ENCODE measurements around the gene CPT1B.
"Not testable (repeated sequence)": the region's sequence is repeated elsewhere in the genome, so short reads cannot be mapped to it uniquely, and the experiment has no call there.

The CPT1B gene

GRCh38 chr22:50610581-50610980 is 32.4 kb upstream of the CPT1B start:
- no peak for TF ChIP-seq POLR2A (IDR thresholded peaks at IDR 0.05; ENCODE audit: low read depth, low read length)
- DNase-seq (ENCODE audit: insufficient read length, low spot score) (no peak), FAIRE-seq (no peak)

GRCh38 chr22:50610041-50610451 is 31.8 kb upstream of the CPT1B start:
- DNase-seq (ENCODE audit: insufficient read length, low spot score) (no peak), FAIRE-seq (no peak)
- TF ChIP-seq POU2F2 (IDR thresholded peaks at IDR 0.05; ENCODE audit: low read depth, low read length) (no peak), SPI1 (IDR thresholded peaks at IDR 0.05; ENCODE audit: low read depth, low read length) (no peak), POLR2A (IDR thresholded peaks at IDR 0.05; ENCODE audit: low read depth, low read length) (no peak), POLR2AphosphoS5 (IDR thresholded peaks at IDR 0.05; ENCODE audit: low read depth, low read length) (no peak), TAF1 (IDR thresholded peaks at IDR 0.05; ENCODE audit: low read depth, low read length) (no peak), PAX5 (IDR thresholded peaks at IDR 0.05; ENCODE audit: insufficient read depth, low read length, severe bottlenecking) (no peak)

DNA sequence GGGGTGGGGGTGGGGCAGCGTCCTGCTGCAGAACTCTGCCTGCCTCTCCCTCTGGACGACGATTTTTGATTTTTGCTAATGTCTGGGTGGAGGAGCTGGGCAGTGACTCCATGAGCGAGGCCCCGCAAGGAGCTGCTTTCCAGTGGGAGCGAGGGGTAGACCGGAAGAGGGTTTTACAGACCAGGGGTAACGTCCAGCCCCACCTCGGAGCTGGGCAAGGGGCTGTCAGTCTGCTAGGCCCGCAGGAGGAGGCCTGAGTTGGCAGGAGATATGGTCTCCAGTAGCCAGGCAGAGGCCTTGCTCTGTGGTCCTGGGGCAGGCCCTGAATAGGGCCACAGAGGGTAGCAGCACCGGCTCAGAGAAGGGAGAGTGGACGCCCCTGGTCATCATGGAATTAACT is 31.4 kb upstream of the CPT1B start:
- DNase-seq (ENCODE audit: insufficient read length, low spot score), result no peak
- TF ChIP-seq SPI1 (IDR thresholded peaks at IDR 0.05; ENCODE audit: low read depth, low read length) (no peak), POLR2AphosphoS5 (IDR thresholded peaks at IDR 0.05; ENCODE audit: low read depth, low read length) (no peak), PAX5 (IDR thresholded peaks at IDR 0.05; ENCODE audit: insufficient read depth, low read length, severe bottlenecking) (no peak), POLR2A (IDR thresholded peaks at IDR 0.05; ENCODE audit: low read depth, low read length) (no peak), POU2F2 (IDR thresholded peaks at IDR 0.05; ENCODE audit: low read depth, low read length) (no peak), TAF1 (IDR thresholded peaks at IDR 0.05; ENCODE audit: low read depth, low read length) (no peak)
- FAIRE-seq, result no peak

- no peak for FAIRE-seq
These were observed 30.8 kb upstream of the CPT1B start for GRCh38 chr22:50608996-50609395.

DNA sequence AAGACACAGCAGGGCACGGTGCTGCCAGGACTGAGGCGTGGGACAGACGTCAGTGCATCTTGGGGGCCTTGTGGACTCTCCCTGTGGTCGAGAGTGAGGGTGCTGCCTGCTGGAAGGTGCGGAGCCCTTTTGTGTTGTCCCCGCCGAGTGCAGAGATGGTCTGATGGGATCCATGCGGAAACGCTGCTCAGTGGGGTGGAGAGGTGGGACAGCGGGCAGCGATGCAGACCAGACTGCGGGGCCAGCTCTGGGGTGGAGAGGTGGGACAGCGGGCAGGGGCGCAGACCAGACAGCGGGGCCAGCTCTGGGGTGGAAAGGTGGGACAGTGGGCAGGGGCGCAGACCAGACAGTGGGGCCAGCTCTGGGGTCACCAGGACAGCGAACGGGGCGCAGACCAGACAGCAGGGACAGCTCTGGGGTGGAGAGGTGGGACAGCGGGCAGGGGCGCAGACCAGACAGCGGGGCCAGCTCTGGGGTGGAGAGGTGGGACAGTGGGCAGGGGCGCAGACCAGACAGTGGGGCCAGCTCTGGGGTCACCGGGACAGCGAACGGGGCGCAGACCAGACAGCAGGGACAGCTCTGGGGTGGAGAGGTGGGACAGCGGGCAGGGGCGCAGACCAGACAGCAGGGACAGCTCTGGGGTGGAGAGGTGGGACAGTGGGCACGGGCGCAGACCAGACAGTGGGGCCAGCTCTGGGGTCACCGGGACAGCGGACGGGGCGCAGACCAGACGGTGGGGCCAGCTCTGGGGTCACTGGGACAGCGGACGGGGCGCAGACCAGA is 30.0 kb upstream of the CPT1B start:
- not testable (repeated sequence) for DNase-seq (ENCODE audit: insufficient read length, low spot score); FAIRE-seq

More at GRCh38 chr22:50608996-50609395, 30.8 kb upstream of the CPT1B start:
- TF ChIP-seq POLR2A (IDR thresholded peaks at IDR 0.05; ENCODE audit: low read depth, low read length) (no peak), SPI1 (IDR thresholded peaks at IDR 0.05; ENCODE audit: low read depth, low read length) (no peak), PAX5 (IDR thresholded peaks at IDR 0.05; ENCODE audit: insufficient read depth, low read length, severe bottlenecking) (no peak), POLR2AphosphoS5 (IDR thresholded peaks at IDR 0.05; ENCODE audit: low read depth, low read length) (no peak), TAF1 (IDR thresholded peaks at IDR 0.05; ENCODE audit: low read depth, low read length) (no peak), POU2F2 (IDR thresholded peaks at IDR 0.05; ENCODE audit: low read depth, low read length) (no peak)
- DNase-seq (ENCODE audit: insufficient read length, low spot score), result no peak

- DNase-seq (ENCODE audit: insufficient read length, low spot score) (no peak), FAIRE-seq (no peak)
- TF ChIP-seq POLR2AphosphoS5 (IDR thresholded peaks at IDR 0.05; ENCODE audit: low read depth, low read length), result no peak
- no peak for TF ChIP-seq SPI1 (IDR thresholded peaks at IDR 0.05; ENCODE audit: low read depth, low read length)
- no peak for TF ChIP-seq PAX5 (IDR thresholded peaks at IDR 0.05; ENCODE audit: insufficient read depth, low read length, severe bottlenecking)
- TF ChIP-seq TAF1 (IDR thresholded peaks at IDR 0.05; ENCODE audit: low read depth, low read length), result no peak
- no peak for TF ChIP-seq POLR2A (IDR thresholded peaks at IDR 0.05; ENCODE audit: low read depth, low read length)
- no peak for TF ChIP-seq POU2F2 (IDR thresholded peaks at IDR 0.05; ENCODE audit: low read depth, low read length)
These were observed 29.4 kb upstream of the CPT1B start for GRCh38 chr22:50607659-50608020.

DNA sequence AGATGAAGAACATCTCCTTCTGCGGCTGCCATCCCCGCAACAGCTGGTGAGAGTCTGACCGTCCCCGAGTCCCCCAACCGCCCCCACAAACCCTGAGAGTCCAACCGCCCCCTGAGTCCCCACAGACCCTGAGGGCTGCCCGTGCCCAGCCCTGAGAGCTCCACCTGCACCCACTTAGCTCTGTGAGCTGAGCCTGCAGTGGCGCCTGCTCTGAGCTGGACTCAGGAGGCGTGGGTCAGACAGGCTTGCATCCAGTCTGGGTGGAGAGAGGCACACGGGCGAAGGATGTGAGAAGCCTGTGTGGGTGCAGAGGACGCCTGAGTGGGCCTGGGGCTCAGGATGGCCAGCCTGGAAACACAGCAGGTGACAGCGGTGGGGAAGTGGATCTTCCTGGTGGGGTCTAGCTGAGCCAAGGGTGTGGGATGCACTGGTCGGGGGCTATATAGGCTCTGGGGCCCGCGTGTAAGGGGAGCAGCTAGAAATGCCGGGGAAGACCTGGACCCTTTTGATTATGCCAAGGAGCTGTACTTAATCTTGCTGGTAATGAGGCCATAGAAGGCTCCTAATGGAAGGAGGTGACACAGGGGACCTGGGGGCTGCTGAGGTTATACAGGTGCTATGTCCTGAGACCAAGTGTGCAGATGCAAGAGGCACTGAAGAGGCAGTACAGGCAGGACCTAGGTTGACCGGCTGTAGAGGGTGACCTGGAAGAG is 28.9 kb upstream of the CPT1B start:
- DNase-seq (ENCODE audit: insufficient read length, low spot score) (no peak), FAIRE-seq (no peak)
- TF ChIP-seq POLR2AphosphoS5 (IDR thresholded peaks at IDR 0.05; ENCODE audit: low read depth, low read length), result no peak
- no peak for TF ChIP-seq SPI1 (IDR thresholded peaks at IDR 0.05; ENCODE audit: low read depth, low read length)
- no peak for TF ChIP-seq PAX5 (IDR thresholded peaks at IDR 0.05; ENCODE audit: insufficient read depth, low read length, severe bottlenecking)
- TF ChIP-seq TAF1 (IDR thresholded peaks at IDR 0.05; ENCODE audit: low read depth, low read length), result no peak
- TF ChIP-seq POU2F2 (IDR thresholded peaks at IDR 0.05; ENCODE audit: low read depth, low read length), result no peak
- no peak for TF ChIP-seq POLR2A (IDR thresholded peaks at IDR 0.05; ENCODE audit: low read depth, low read length)

- no peak for FAIRE-seq
- DNase-seq (ENCODE audit: insufficient read length, low spot score), result no peak
- no peak for TF ChIP-seq POLR2A (IDR thresholded peaks at IDR 0.05; ENCODE audit: low read depth, low read length)
- no peak for TF ChIP-seq POU2F2 (IDR thresholded peaks at IDR 0.05; ENCODE audit: low read depth, low read length)
- no peak for TF ChIP-seq POLR2AphosphoS5 (IDR thresholded peaks at IDR 0.05; ENCODE audit: low read depth, low read length)
- TF ChIP-seq PAX5 (IDR thresholded peaks at IDR 0.05; ENCODE audit: insufficient read depth, low read length, severe bottlenecking), result no peak
These were observed 28.1 kb upstream of the CPT1B start for GRCh38 chr22:50606165-50606945.

DNA sequence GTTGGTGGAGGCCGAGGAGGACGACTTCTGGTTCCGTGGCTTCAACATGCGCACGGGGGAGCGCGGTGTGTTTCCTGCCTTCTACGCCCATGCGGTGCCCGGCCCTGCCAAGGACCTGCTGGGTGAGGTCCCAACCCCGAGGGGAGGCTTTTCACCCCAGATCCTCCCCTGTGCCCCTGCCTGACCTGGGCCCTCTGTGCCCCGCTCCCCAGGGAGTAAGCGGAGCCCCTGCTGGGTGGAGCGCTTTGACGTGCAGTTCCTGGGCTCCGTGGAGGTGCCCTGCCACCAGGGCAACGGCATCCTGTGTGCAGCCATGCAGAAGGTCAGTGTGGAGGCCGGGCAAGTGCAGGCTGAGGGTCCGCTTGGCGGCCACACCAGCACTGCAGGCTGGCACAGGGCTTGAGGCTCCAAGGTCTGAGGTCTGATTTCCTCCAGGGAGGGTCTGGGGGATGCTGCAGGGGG is 27.4 kb upstream of the CPT1B start:
- FAIRE-seq (no peak), DNase-seq (ENCODE audit: insufficient read length, low spot score) (no peak)
- no peak for TF ChIP-seq POLR2AphosphoS5 (IDR thresholded peaks at IDR 0.05; ENCODE audit: low read depth, low read length)
- TF ChIP-seq TAF1 (IDR thresholded peaks at IDR 0.05; ENCODE audit: low read depth, low read length), result no peak
- TF ChIP-seq PAX5 (IDR thresholded peaks at IDR 0.05; ENCODE audit: insufficient read depth, low read length, severe bottlenecking), result no peak
- TF ChIP-seq SPI1 (IDR thresholded peaks at IDR 0.05; ENCODE audit: low read depth, low read length), result no peak
- no peak for TF ChIP-seq POU2F2 (IDR thresholded peaks at IDR 0.05; ENCODE audit: low read depth, low read length)
- TF ChIP-seq POLR2A (IDR thresholded peaks at IDR 0.05; ENCODE audit: low read depth, low read length), result no peak
